Fibroblast of mammary gland (primary cell): Measurements from ENCODE around the gene CHN2.

ENCODE experiments used
- DNase-seq: peaks from one replicate; pipeline ENCODE4 v3.0.0-alpha.2; 2010; ENCODE audit warnings: low read depth
- H3K4me3 ChIP-seq: 2 replicates; pipeline ENCODE4 v1.5.1; 2011; ENCODE audit warnings: low read depth, mild to moderate bottlenecking, low read length, moderate library complexity; ENCODE audit not compliant: control insufficient read depth
- TF ChIP-seq, protein P1 (sequence below): conservative IDR thresholded peaks from 2 replicates; pipeline ENCODE4 v1.5.1; 2011; ENCODE audit warnings: low read depth, low read length, inconsistent platforms; ENCODE audit not compliant: control insufficient read depth, insufficient read depth

The CHN2 gene

DNA sequence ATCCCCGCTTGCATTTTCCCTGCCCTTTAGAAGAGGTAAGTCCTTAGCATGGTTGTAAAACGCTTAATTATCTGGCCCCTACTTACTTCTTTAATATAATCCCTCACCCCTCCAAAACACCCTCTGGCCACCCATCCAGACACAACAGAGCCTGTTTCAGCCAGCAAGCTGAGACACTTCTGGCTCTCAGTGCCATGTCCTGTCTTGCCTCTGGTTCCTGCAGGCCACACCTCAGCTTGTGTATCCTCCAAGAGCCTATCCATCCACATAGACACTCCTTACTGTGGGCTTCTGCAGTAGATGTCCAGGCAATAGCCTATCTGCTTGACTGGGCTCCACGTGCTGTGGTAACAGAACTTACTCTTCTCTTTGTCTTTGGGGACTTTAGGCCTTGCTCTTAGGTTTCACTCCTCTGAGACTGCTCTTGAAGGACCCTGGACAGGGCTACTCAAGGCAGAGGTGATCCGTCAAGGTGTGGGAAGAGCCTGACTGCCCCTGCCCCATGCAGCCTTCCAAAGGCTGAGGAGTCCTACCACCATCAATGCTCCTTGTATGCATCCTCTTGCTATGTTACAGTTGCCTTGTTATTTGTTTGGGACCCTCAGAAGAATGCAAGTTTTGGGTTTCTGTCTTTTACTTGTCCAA is 149.9 kb downstream of the CHN2 start:
- TF ChIP-seq, protein P1, sequence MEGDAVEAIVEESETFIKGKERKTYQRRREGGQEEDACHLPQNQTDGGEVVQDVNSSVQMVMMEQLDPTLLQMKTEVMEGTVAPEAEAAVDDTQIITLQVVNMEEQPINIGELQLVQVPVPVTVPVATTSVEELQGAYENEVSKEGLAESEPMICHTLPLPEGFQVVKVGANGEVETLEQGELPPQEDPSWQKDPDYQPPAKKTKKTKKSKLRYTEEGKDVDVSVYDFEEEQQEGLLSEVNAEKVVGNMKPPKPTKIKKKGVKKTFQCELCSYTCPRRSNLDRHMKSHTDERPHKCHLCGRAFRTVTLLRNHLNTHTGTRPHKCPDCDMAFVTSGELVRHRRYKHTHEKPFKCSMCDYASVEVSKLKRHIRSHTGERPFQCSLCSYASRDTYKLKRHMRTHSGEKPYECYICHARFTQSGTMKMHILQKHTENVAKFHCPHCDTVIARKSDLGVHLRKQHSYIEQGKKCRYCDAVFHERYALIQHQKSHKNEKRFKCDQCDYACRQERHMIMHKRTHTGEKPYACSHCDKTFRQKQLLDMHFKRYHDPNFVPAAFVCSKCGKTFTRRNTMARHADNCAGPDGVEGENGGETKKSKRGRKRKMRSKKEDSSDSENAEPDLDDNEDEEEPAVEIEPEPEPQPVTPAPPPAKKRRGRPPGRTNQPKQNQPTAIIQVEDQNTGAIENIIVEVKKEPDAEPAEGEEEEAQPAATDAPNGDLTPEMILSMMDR, result no peak
- DNase-seq, result no peak
- no peak overlapping the region for H3K4me3 ChIP-seq

DNA sequence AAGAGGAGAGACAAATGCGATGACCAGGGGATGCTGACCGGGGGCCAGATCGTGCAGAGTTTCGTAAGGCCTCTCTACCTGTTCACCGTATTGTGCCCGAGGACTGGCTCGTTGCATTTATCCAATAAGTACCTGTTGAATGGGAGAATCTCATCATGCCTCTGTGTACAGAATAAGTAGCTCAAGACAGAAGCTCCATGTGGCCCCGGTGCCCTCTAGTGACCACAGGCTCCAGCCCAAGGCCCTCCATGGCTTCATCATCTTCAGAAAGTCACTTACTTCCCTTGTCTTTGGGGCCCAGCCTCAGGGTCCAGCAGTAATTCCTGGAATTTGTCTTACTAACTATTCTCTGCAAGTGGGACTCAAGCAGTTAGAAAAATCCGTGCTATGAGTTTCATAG is 151.0 kb downstream of the CHN2 start:
- DNase-seq, result peak; percentile 39
- TF ChIP-seq, protein P1, result peak; percentile 42

DNA sequence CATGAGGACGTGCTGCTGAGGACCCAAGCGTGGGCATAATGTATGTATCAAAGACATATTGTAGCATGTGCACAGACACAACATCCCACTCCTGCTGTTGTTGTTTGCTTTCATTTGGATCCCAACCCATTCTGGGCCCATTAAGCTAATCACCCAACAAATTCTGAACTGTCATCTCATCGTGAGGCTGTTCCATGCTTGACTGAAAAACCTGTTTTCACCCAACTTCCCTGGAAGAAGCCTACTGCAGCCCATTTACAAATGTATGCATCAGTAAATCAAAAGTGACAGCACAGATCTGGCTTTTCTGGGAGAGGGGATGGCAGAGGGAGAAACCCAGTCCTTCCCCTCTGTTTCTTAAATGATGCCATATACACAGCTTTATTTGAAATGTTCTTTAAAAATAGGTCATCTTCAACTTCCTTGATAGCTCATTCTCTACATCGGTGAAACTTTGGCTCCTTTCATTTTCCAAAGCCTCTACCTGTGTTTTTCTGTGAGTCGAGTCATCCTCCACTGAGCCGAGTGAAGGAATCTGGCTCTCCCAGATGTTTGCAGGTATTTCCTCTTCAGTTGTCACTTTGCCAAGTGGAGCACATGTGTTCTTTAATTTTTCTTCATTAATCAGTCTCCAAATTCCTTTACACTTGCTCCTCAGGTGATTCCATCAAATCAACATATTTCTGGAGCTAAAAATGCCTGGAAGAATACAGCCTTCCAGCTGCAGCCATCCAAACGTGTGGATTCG is 151.8 kb downstream of the CHN2 start:
- DNase-seq, result no peak
- TF ChIP-seq, protein P1, result no peak
- no peak overlapping the region for H3K4me3 ChIP-seq

More for the DNA sequence above, 151.0 kb downstream of the CHN2 start:
- no peak overlapping the region for H3K4me3 ChIP-seq

DNA sequence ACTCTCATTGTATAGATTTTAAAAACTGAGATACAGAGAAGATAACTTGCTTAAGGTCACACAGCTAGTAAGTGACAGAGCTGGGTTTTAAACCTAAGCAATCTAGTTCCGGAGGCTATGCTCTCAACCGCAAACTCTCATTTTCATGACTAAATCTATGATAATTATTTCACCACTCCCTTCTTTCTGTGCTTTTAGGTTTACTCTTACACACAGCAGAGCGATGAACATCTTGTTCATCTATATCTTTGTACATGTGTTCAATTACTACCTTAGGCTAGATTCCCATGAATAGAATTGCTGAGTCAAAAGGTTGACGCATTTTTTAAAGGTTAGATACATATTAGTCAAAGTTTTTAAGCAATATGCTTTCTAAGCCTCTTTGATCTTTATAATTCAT is 154.8 kb downstream of the CHN2 start:
- TF ChIP-seq, protein P1, result no peak
- DNase-seq, result peak; percentile 8
- no peak overlapping the region for H3K4me3 ChIP-seq

DNA sequence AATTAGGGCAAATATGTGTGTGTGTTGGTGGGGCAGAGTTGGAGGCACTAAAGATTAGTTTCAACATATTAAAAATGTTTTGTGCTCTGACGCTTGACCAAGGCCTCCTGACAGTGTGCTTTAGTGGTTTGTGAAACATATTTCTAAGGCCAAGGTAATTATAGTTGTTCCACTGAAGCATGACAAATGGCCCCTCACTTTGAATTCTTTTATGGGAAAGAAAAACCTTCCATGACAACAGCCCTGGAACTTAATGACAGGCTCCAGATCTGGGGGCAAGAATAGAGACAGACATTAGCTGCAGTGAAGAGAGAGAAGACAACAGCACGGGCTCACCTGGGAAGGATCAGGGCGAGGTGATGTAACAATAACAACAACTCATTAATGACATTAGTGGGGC is 155.8 kb downstream of the CHN2 start:
- H3K4me3 ChIP-seq, result no peak overlapping the region
- DNase-seq, result no peak
- TF ChIP-seq, protein P1, result no peak

DNA sequence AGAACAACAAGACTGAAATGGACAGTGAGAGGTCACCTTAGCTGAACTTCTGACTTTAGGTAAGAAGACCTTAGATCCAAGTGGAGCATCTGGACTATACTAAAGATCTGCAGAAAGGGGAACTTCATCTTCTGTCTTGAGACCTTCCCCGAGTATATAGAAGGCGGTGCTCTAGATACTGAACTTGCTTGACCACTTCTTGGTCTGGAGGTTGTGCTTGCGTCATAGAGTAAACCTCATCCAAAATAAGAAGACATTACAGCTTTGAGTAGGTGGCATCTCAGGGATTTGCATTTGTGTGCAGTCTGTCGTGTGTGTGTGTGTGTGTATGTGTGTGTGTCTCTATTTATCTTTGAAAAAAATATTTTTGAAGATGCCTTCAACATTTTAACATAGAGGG is 157.5 kb downstream of the CHN2 start:
- TF ChIP-seq, protein P1, result no peak
- DNase-seq, result no peak
- no peak overlapping the region for H3K4me3 ChIP-seq

DNA sequence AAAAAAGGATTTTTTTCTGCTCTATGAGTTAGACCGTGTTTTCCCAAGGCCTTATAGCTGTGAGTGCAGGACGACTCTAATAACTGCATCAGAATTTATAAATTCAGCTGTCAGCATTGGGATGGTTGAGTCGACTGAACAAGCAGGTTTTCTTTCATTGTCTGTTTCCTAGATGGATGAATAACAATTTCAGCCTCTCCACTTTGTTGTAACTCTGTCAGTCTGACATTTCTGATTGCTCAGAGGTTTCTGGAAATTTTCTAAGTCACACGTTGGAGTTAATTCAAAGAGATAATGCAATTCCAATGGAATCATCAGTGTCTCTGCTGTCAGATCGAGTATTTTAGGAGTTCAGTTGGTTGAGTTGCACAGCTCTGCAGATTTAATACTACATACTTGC is 159.2 kb downstream of the CHN2 start:
- TF ChIP-seq, protein P1, result no peak
- DNase-seq, result no peak
- no peak overlapping the region for H3K4me3 ChIP-seq
